Activated B cell treated with CpG ODN at 0.5 μM for 24 hours (primary cell): Measurements from ENCODE around the gene BST1. TPM values are rescaled to one million over a fixed set of nuclear protein-coding genes. Genes with fewer than 3 reads are reported as not detected.

ENCODE experiments used
- ATAC-seq: fragments of 200-7000 bp; cut with Tn5 transposase; one replicate; pipeline ENCODE4 v1.10.0; 2021; ENCODE audit warnings: low read depth, mild to moderate bottlenecking, moderate library complexity
- CTCF ChIA-PET: fragments of 350-600 bp; sonication (Branson Sonifier 250); formaldehyde crosslinking; loops from one replicate; lab custom pipeline; 2021; ENCODE audit warnings: antibody characterized with exemption; lab: Charles Lee
- POLR2A ChIA-PET: fragments of 350-600 bp; sonication (Branson Sonifier 250); formaldehyde crosslinking; loops from one replicate; lab custom pipeline; 2021; ENCODE audit warnings: antibody characterized with exemption; lab: Charles Lee
- DNase-seq: peaks from one replicate; pipeline ENCODE4 v3.0.0; 2022
- H3K27ac Mint-ChIP-seq: one replicate; pipeline ENCODE4 v1.8.0; 2020; ENCODE audit warnings: mixed read lengths
- H3K27me3 Mint-ChIP-seq: one replicate; pipeline ENCODE4 v1.8.0; 2021; ENCODE audit warnings: mixed read lengths
- H3K36me3 Mint-ChIP-seq: one replicate; pipeline ENCODE4 v1.8.0; 2021; ENCODE audit warnings: low read depth, mixed read lengths
- H3K4me1 Mint-ChIP-seq: one replicate; pipeline ENCODE4 v1.8.0; 2021; ENCODE audit warnings: mixed read lengths
- H3K4me3 Mint-ChIP-seq: one replicate; pipeline ENCODE4 v1.8.0; 2020; ENCODE audit warnings: mild to moderate bottlenecking, mixed read lengths
- H3K9me3 Mint-ChIP-seq: one replicate; pipeline ENCODE4 v1.8.0; 2020; ENCODE audit warnings: mixed read lengths
- intact Hi-C: fragments of 100-400 bp; cut with micrococcal nuclease; formaldehyde crosslinking; loops from one replicate; pipeline ENCODE4 v1.15.1; 2024
- total RNA-seq: library from RNA; stranded (reverse); gene quantifications from 2 replicates; pipeline ENCODE4 v1.2.3, GENCODE V29; 2022
- TF ChIP-seq, protein P1 (sequence below): fragments of 200-600 bp; IDR thresholded peaks from one replicate; pipeline ENCODE4 v1.8.0; 2022; ENCODE audit warnings: antibody characterized with exemption, mild to moderate bottlenecking

The BST1 gene
- total RNA-seq, 1 donor from 2014 or later, result 0.49 TPM

DNA sequence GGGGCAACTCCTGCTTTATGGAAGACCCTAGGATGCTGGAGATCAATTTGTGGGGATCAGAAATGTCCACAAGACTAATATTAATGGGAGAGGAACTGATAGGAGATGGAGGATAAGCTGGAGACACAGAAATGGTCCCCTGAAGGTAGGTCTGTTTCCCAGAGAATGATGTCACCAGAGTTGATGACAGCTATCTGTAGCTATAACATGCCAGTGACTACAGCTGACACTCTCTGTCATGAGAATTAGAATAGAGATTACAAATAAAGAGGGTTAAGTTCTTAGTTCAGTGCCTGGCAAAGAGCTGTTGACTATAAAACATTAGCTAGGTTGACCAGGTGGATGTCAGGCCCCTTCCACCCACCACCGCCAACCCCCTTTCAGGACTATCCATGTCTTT is 9.3 kb downstream of the BST1 start:
- no peaks in the 10 kb centered on the region for H3K36me3 Mint-ChIP-seq
- H3K9me3 Mint-ChIP-seq, result no peaks in the 10 kb centered on the region
- H3K4me1 Mint-ChIP-seq, result no peaks in the 10 kb centered on the region
- POLR2A ChIA-PET, result no interaction called here
- CTCF ChIA-PET, result interaction anchor here (1.4 kb wide), 1 partner anchor 93 kb away, joined by 4 read pairs; no protein-coding TSS in a partner anchor
- intact Hi-C loops, result no loop called here
- H3K27ac Mint-ChIP-seq, result no peak overlapping the region
- H3K4me3 Mint-ChIP-seq, result no peak overlapping the region
- TF ChIP-seq, protein P1, sequence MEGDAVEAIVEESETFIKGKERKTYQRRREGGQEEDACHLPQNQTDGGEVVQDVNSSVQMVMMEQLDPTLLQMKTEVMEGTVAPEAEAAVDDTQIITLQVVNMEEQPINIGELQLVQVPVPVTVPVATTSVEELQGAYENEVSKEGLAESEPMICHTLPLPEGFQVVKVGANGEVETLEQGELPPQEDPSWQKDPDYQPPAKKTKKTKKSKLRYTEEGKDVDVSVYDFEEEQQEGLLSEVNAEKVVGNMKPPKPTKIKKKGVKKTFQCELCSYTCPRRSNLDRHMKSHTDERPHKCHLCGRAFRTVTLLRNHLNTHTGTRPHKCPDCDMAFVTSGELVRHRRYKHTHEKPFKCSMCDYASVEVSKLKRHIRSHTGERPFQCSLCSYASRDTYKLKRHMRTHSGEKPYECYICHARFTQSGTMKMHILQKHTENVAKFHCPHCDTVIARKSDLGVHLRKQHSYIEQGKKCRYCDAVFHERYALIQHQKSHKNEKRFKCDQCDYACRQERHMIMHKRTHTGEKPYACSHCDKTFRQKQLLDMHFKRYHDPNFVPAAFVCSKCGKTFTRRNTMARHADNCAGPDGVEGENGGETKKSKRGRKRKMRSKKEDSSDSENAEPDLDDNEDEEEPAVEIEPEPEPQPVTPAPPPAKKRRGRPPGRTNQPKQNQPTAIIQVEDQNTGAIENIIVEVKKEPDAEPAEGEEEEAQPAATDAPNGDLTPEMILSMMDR, result no peak
- no peak for ATAC-seq
- DNase-seq, result no peak
- H3K27me3 Mint-ChIP-seq, result no peaks in the 10 kb centered on the region

GRCh38 chr4:15714141-15714540 is 11.3 kb downstream of the BST1 start:
- TF ChIP-seq, protein P1, result no peak
- Mint-ChIP-seq H3K27ac (no peak overlapping the region), H3K4me1 (no peaks in the 10 kb centered on the region), H3K27me3 (no peaks in the 10 kb centered on the region), H3K36me3 (no peaks in the 10 kb centered on the region), H3K4me3 (no peak overlapping the region), H3K9me3 (no peaks in the 10 kb centered on the region)
- DNase-seq (no peak), ATAC-seq (no peak)
- intact Hi-C loops, result no loop called here
- ChIA-PET CTCF (no interaction called here), POLR2A (no interaction called here)

DNA sequence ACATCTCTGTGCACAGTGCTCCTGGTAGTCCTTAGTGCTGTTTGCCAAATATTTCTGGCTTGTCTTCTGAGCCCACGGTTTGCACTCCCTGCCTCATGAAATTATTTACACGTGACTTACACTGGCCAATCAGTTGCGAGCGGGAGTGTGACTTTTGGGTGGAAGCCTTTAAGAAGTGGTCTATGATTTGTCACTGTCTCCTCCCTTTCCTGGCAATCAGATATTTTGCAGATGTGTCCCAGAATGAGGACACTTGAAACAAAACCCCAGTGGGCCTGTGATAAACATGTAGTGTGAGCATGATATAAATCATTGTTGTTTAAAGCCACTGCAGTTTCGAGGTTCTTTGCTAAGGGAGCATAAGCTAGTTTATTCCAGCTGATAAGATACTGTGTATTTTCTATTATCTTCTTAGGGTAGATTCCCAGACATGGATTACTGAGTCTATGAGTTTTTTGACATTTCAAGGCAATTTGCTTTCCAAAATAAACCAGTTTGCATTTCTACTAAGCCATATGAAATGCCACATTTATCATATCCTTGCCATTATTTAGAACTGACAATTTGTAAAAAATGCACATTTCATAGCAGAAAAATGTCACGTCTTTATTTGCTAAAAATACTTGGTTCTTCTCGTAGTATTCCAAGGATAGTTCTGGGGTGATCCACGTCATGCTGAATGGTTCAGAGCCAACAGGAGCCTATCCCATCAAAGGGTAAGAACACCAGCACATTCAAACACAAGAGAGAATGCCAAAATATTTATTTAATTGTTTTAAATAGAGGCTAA is 12.0 kb downstream of the BST1 start:
- intact Hi-C loops, result no loop called here
- ChIA-PET CTCF (no interaction called here), POLR2A (no interaction called here)
- Mint-ChIP-seq H3K4me1 (no peaks in the 10 kb centered on the region), H3K27ac (no peak overlapping the region), H3K9me3 (no peaks in the 10 kb centered on the region), H3K27me3 (no peaks in the 10 kb centered on the region), H3K36me3 (no peaks in the 10 kb centered on the region), H3K4me3 (no peak overlapping the region)
- no peak for DNase-seq
- TF ChIP-seq, protein P1, result no peak
- ATAC-seq, result no peak

- DNase-seq (no peak), ATAC-seq (no peak)
- Mint-ChIP-seq H3K4me3 (no peak overlapping the region), H3K4me1 (no peaks in the 10 kb centered on the region), H3K27ac (no peak overlapping the region), H3K36me3 (no peaks in the 10 kb centered on the region), H3K9me3 (no peaks in the 10 kb centered on the region), H3K27me3 (no peaks in the 10 kb centered on the region)
- TF ChIP-seq, protein P1, result no peak
- ChIA-PET CTCF (no interaction called here), POLR2A (no interaction called here)
- intact Hi-C loops, result no loop called here
Measured at GRCh38 chr4:15716115-15716514, 13.2 kb downstream of the BST1 start.

DNA sequence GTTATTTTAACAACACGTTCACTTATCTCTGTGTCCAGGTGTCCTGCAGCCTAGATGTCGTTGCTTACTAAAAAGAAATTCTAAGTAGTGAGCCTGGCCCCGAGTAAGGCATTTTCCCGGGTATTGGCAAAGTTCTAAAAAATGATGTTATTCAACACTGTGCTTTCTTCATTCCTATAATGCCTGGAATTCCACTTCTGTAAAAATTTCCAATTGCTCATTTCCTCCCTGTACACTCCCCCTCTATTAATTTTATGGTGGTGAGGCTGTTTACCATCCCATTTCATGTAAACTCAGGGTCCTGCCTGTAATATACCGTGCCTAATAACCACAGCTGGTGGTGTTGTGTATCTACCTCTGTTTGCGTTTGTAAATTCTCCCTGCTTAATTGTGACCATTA is 14.2 kb downstream of the BST1 start:
- DNase-seq, result no peak
- Mint-ChIP-seq H3K4me3 (no peak overlapping the region), H3K36me3 (no peaks in the 10 kb centered on the region), H3K4me1 (no peaks in the 10 kb centered on the region), H3K9me3 (no peaks in the 10 kb centered on the region), H3K27ac (no peak overlapping the region), H3K27me3 (no peaks in the 10 kb centered on the region)
- TF ChIP-seq, protein P1, result no peak
- no peak for ATAC-seq
- intact Hi-C loops, result no loop called here
- CTCF ChIA-PET, result no interaction called here
- POLR2A ChIA-PET, result no interaction called here
